ENCODE results near the gene NRXN3. TPM values are rescaled to one million over a fixed set of nuclear protein-coding genes. Genes with fewer than 3 reads are reported as not detected.

Gene NRXN3
- total and polyA plus RNA-seq, 8 donors = 1.3 to 7.6 (median 1.5) TPM

GRCh38 chr14:79436335-79436734, 1266.2 kb downstream of the NRXN3 start:
- intact Hi-C loops (cut with DNase I) = no loop called here
- DNase-seq = no peak
- Histone ChIP-seq H3K4me1 (no peaks in the 10 kb centered on the region), H3K27me3 (no peaks in the 10 kb centered on the region), H3K9me3 (no peaks in the 10 kb centered on the region), H3K27ac (no peak overlapping the region), H3K4me3 (no peak overlapping the region), H3K36me3 (no peaks in the 10 kb centered on the region)
- no peak for ATAC-seq
- TF ChIP-seq CTCF (IDR thresholded peaks at IDR 0.05) = no peak

GRCh38 chr14:79437951-79438350, 1267.8 kb downstream of the NRXN3 start:
- intact Hi-C loops (cut with DNase I) = no loop called here
- ATAC-seq = no peak

GRCh38 chr14:79438696-79439342, 1268.6 kb downstream of the NRXN3 start:
- Histone ChIP-seq H3K9me3 (no peaks in the 10 kb centered on the region), H3K4me3 (no peak overlapping the region), H3K27me3 (no peaks in the 10 kb centered on the region), H3K4me1 (no peaks in the 10 kb centered on the region), H3K36me3 (no peaks in the 10 kb centered on the region), H3K27ac (no peak overlapping the region)
- ATAC-seq = no peak
- no peak for DNase-seq
- intact Hi-C loops (cut with DNase I) = no loop called here
- no peak for TF ChIP-seq CTCF (IDR thresholded peaks at IDR 0.05)

More at GRCh38 chr14:79437951-79438350, 1267.8 kb downstream of the NRXN3 start:
- Histone ChIP-seq H3K4me1 (no peaks in the 10 kb centered on the region), H3K27me3 (no peaks in the 10 kb centered on the region), H3K4me3 (no peak overlapping the region), H3K9me3 (no peaks in the 10 kb centered on the region), H3K36me3 (no peaks in the 10 kb centered on the region), H3K27ac (no peak overlapping the region)
- no peak for DNase-seq
- TF ChIP-seq CTCF (IDR thresholded peaks at IDR 0.05) = no peak

GRCh38 chr14:79442786-79443185, 1272.6 kb downstream of the NRXN3 start:
- Histone ChIP-seq H3K27ac (no peak overlapping the region), H3K27me3 (no peaks in the 10 kb centered on the region), H3K4me1 (no peaks in the 10 kb centered on the region), H3K4me3 (no peak overlapping the region), H3K9me3 (no peaks in the 10 kb centered on the region), H3K36me3 (no peaks in the 10 kb centered on the region)
- intact Hi-C loops (cut with DNase I) = no loop called here
- no peak for TF ChIP-seq CTCF (IDR thresholded peaks at IDR 0.05)
- DNase-seq (peak in 2 of 4 donors; percentile 54 to 57), ATAC-seq (no peak)

- no peaks in the 10 kb centered on the region for H3K36me3 ChIP-seq
- intact Hi-C loops (cut with DNase I) = no loop called here
- no peaks in the 10 kb centered on the region for H3K4me1 ChIP-seq
- H3K4me3 ChIP-seq = no peak overlapping the region
- no peak overlapping the region for H3K27ac ChIP-seq
- no peaks in the 10 kb centered on the region for H3K9me3 ChIP-seq
- TF ChIP-seq CTCF (IDR thresholded peaks at IDR 0.05) = no peak
- ATAC-seq (no peak), DNase-seq (no peak)
- no peaks in the 10 kb centered on the region for H3K27me3 ChIP-seq
Observed at GRCh38 chr14:79443602-79444001, 1273.4 kb downstream of the NRXN3 start.

Data from left lung (tissue), 10 donors.